SU-DHL-6 (cell line): ENCODE data around the gene SANBR.

Source experiments
- H2AFZ ChIP-seq: fragments of 200-600 bp; sonication (generic); 2 replicates; pipeline ENCODE4 v1.6.1; 2014; ENCODE audit warnings: low read depth, mild to moderate bottlenecking, moderate library complexity, mixed read lengths, antibody characterized with exemption, low read length; ENCODE audit not compliant: severe bottlenecking
- H3F3A ChIP-seq: fragments of 200-600 bp; shearing (Covaris generic); 2 replicates; pipeline ENCODE4 v1.6.0; 2016; ENCODE audit warnings: antibody characterized with exemption, mild to moderate bottlenecking; ENCODE audit not compliant: insufficient read depth
- H3K27ac ChIP-seq: fragments of 200-600 bp; sonication (generic); 2 replicates; pipeline ENCODE4 v1.5.1; 2016; ENCODE audit warnings: low read depth, mild to moderate bottlenecking, low read length, moderate library complexity, mixed read lengths
- H3K27me3 ChIP-seq: fragments of 200-600 bp; sonication (generic), shearing (Covaris generic); 2 replicates; pipeline ENCODE4 v1.6.0; 2014; ENCODE audit warnings: mild to moderate bottlenecking, low read length
- H3K36me3 ChIP-seq: fragments of 200-600 bp; sonication (generic); 2 replicates; pipeline ENCODE4 v1.6.1; 2014; ENCODE audit warnings: mild to moderate bottlenecking, low read length, mixed read lengths
- H3K4me2 ChIP-seq: fragments of 300-600, 200-600 bp; shearing (Covaris generic), sonication (generic); 2 replicates; pipeline ENCODE4 v1.6.0; 2014; ENCODE audit warnings: low read length, low read depth, mild to moderate bottlenecking; ENCODE audit not compliant: poor library complexity, severe bottlenecking
- H3K4me3 ChIP-seq: fragments of 200-600 bp; sonication (generic); 2 replicates; pipeline ENCODE4 v1.5.1; 2014; ENCODE audit warnings: antibody characterized with exemption, low read length, mild to moderate bottlenecking, mixed read lengths; ENCODE audit not compliant: insufficient read depth, poor library complexity, severe bottlenecking
- H3K79me2 ChIP-seq: fragments of 200-600 bp; sonication (generic); 2 replicates; pipeline ENCODE4 v1.6.1; 2014; ENCODE audit warnings: mild to moderate bottlenecking, low read length, moderate library complexity; ENCODE audit not compliant: insufficient read depth
- H3K9ac ChIP-seq: fragments of 200-600 bp; sonication (generic); 2 replicates; pipeline ENCODE4 v1.7.0; 2014; ENCODE audit warnings: mild to moderate bottlenecking, low read length
- H3K9me2 ChIP-seq: fragments of 200-600 bp; sonication (generic); replicated peaks from 2 replicates; pipeline ENCODE4 v1.6.1; 2014; ENCODE audit warnings: low read length; ENCODE audit not compliant: insufficient read depth
- H3K9me3 ChIP-seq: fragments of 200-600 bp; sonication (generic); 2 replicates; pipeline ENCODE4 v1.6.1; 2014; ENCODE audit warnings: low read length, mixed read lengths; ENCODE audit not compliant: insufficient read depth
- H4K20me1 ChIP-seq: fragments of 200-600 bp; sonication (generic); 2 replicates; pipeline ENCODE4 v1.6.1; 2014; ENCODE audit warnings: low read depth, mild to moderate bottlenecking, antibody characterized with exemption, low read length, moderate library complexity, mixed read lengths
- CTCF ChIP-seq: fragments of 200-600 bp; sonication (generic); IDR thresholded peaks from one replicate; pipeline ENCODE4 v1.5.1; 2017; ENCODE audit warnings: antibody characterized with exemption, mild to moderate bottlenecking, low read length, moderate library complexity; ENCODE audit not compliant: insufficient read depth, poor library complexity, severe bottlenecking
- EZH2phosphoT487 ChIP-seq: fragments of 200-600 bp; sonication (generic), shearing (Covaris generic); conservative IDR thresholded peaks from 2 replicates; pipeline ENCODE4 v1.6.1; 2018; ENCODE audit warnings: mild to moderate bottlenecking, antibody characterized with exemption, low read length, moderate library complexity, mixed read lengths

SANBR gene

GRCh38 chr2:61100801-61101200, 35.1 kb downstream of the SANBR start:
- Histone ChIP-seq H2AFZ (no peak overlapping the region), H3K4me3 (no peak overlapping the region), H3K4me2 (no peak overlapping the region), H3K9me2 (no peaks in the 10 kb centered on the region), H3K9me3 (no peaks in the 10 kb centered on the region), H3F3A (no peaks in the 10 kb centered on the region), H3K27ac (no peak overlapping the region), H4K20me1 (no peaks in the 10 kb centered on the region), H3K79me2 (no peaks in the 10 kb centered on the region), H3K27me3 (no peaks in the 10 kb centered on the region), H3K9ac (no peak overlapping the region), H3K36me3 (no peaks in the 10 kb centered on the region)
- TF ChIP-seq CTCF (no peak), EZH2phosphoT487 (no peak)

GRCh38 chr2:61109291-61109690, 43.6 kb downstream of the SANBR start:
- Histone ChIP-seq H3K9ac (no peak overlapping the region), H3K4me2 (no peak overlapping the region), H3K9me3 (no peaks in the 10 kb centered on the region), H3K9me2 (no peaks in the 10 kb centered on the region), H3K36me3 (peaks cover 4% of the 10 kb centered on the region; the same call in 1 of the 2 replicates), H2AFZ (no peak overlapping the region), H3K79me2 (no peaks in the 10 kb centered on the region), H3K27me3 (no peaks in the 10 kb centered on the region), H4K20me1 (no peaks in the 10 kb centered on the region), H3F3A (peaks cover 8% of the 10 kb centered on the region; the same call in 1 of the 2 replicates), H3K27ac (no peak overlapping the region), H3K4me3 (no peak overlapping the region)
- no peak for TF ChIP-seq CTCF
- TF ChIP-seq EZH2phosphoT487 = no peak

- Histone ChIP-seq H3K4me2 (no peak overlapping the region), H3F3A (peaks cover 8% of the 10 kb centered on the region; the same call in 1 of the 2 replicates), H4K20me1 (no peaks in the 10 kb centered on the region), H3K79me2 (no peaks in the 10 kb centered on the region), H3K27me3 (no peaks in the 10 kb centered on the region), H3K4me3 (no peak overlapping the region), H3K9me2 (no peaks in the 10 kb centered on the region), H3K27ac (no peak overlapping the region), H3K36me3 (peaks cover 4% of the 10 kb centered on the region; the same call in 1 of the 2 replicates), H3K9ac (no peak overlapping the region), H2AFZ (no peak overlapping the region), H3K9me3 (no peaks in the 10 kb centered on the region)
- TF ChIP-seq CTCF (no peak), EZH2phosphoT487 (no peak)
These were observed 46.0 kb downstream of the SANBR start for GRCh38 chr2:61111708-61112107.
